B cell (primary cell): Measurements from ENCODE around the gene KRTAP10-5. TPM values are rescaled to one million over a fixed set of nuclear protein-coding genes. Genes with fewer than 3 reads are reported as not detected.
"Not testable (repeated sequence)": the region's sequence is repeated elsewhere in the genome, so short reads cannot be mapped to it uniquely, and the experiment has no call there.

ENCODE experiments used
- ATAC-seq: fragments of 200-7000 bp; cut with Tn5 transposase; one replicate; pipeline ENCODE4 v1.10.0; 2021; ENCODE audit warnings: low read depth, mild to moderate bottlenecking, moderate number of reproducible peaks, moderate library complexity
- CTCF ChIA-PET: fragments of 350-600 bp; sonication (Branson Sonifier 250); formaldehyde crosslinking; loops from one replicate; lab custom pipeline; 2021; ENCODE audit warnings: antibody characterized with exemption, inconsistent platforms; lab: Charles Lee
- POLR2A ChIA-PET: fragments of 350-600 bp; sonication (Branson Sonifier 250); formaldehyde crosslinking; loops from one replicate; lab custom pipeline; 2021; ENCODE audit warnings: antibody characterized with exemption; lab: Charles Lee
- DNase-seq: peaks from one replicate; pipeline ENCODE4 v3.0.0; 2013
- H2AFZ ChIP-seq: 2 replicates; pipeline ENCODE4 v1.6.1; 2012; ENCODE audit warnings: mild to moderate bottlenecking, low read depth, low read length; ENCODE audit not compliant: insufficient read depth, poor library complexity, severe bottlenecking
- H3K27ac ChIP-seq, 2 donors: 1 replicate in 1 of 2; 2 replicates in 1 of 2; pipeline ENCODE4 v1.5.1; 2012 to 2013; ENCODE audit warnings: low read length in 2 of 2, mild to moderate bottlenecking in 2 of 2, moderate library complexity in 1 of 2
- H3K27me3 ChIP-seq, 4 experiments: fragments of 200-600 bp in 1 of 4; sonication (generic) in 1 of 4; replicated peaks in 1 of 4; 1 replicate in 2 of 4; 2 replicates in 2 of 4; pipeline versions ENCODE4 v1.6.1 to v1.7.0; 2013 to 2016; ENCODE audit warnings: low read length in 3 of 4, mild to moderate bottlenecking in 2 of 4, mixed read lengths in 1 of 4, moderate library complexity in 1 of 4; ENCODE audit not compliant: insufficient read depth in 4 of 4, control insufficient read depth in 3 of 4; ENCODE audit errors: control extremely low read depth in 1 of 4
- H3K36me3 ChIP-seq, 2 experiments: replicated peaks in 1 of 2; 1 replicate in 1 of 2; 2 replicates in 1 of 2; pipeline versions ENCODE4 v1.6.1 to v1.7.1; 2013; ENCODE audit warnings: low read length in 1 of 2; ENCODE audit not compliant: insufficient read depth in 2 of 2, control insufficient read depth in 1 of 2; ENCODE audit errors: control extremely low read depth in 1 of 2, extremely low read depth in 1 of 2
- H3K4me1 ChIP-seq, 2 donors: fragments of 200-600 bp in 1 of 2; sonication (generic) in 1 of 2; 1 replicate in 1 of 2; 2 replicates in 1 of 2; pipeline versions ENCODE4 v1.5.1 to v1.6.1; 2013 to 2017; ENCODE audit warnings: low read length in 2 of 2; ENCODE audit not compliant: control insufficient read depth in 2 of 2, insufficient read depth in 2 of 2
- H3K4me2 ChIP-seq: replicated peaks from 2 replicates; pipeline ENCODE3; 2012; ENCODE audit warnings: mild to moderate bottlenecking, low read depth, low read length; ENCODE audit not compliant: poor library complexity, severe bottlenecking
- H3K4me3 ChIP-seq, 5 experiments: fragments of 200-600 bp in 1 of 5; sonication (generic) in 1 of 5; 1 replicate in 3 of 5; 2 replicates in 2 of 5; pipeline versions ENCODE4 v1.5.1 to v1.7.0; 2011 to 2016; ENCODE audit warnings: low read length in 4 of 5, mild to moderate bottlenecking in 4 of 5, low read depth in 2 of 5, control low read depth in 1 of 5, moderate library complexity in 1 of 5; ENCODE audit not compliant: insufficient read depth in 1 of 5; ENCODE audit errors: control extremely low read depth in 1 of 5, extremely low read depth in 1 of 5
- H3K79me2 ChIP-seq: fragments of 200-600 bp; sonication (generic); one replicate; pipeline ENCODE4 v1.6.0; 2016; ENCODE audit warnings: low read length; ENCODE audit not compliant: control insufficient read depth, insufficient read depth
- H3K9ac ChIP-seq: fragments of 200-600 bp; sonication (generic); 2 replicates; pipeline ENCODE4 v1.6.1; 2017; ENCODE audit warnings: mild to moderate bottlenecking, low read length, moderate library complexity
- H3K9me3 ChIP-seq, 3 donors: one replicate each; pipeline versions ENCODE4 v1.6.1 to v1.7.1; 2013; ENCODE audit warnings: low read length in 2 of 3; ENCODE audit not compliant: control insufficient read depth in 2 of 3, insufficient read depth in 1 of 3; ENCODE audit errors: control extremely low read depth in 1 of 3
- H4K20me1 ChIP-seq: 2 replicates; pipeline ENCODE4 v1.6.0; 2012; ENCODE audit warnings: mild to moderate bottlenecking, low read length; ENCODE audit not compliant: insufficient read depth, control insufficient read depth, poor library complexity, severe bottlenecking
- H3K27ac Mint-ChIP-seq: one replicate; pipeline ENCODE4 v1.8.0; 2021; ENCODE audit warnings: mixed read lengths
- H3K27me3 Mint-ChIP-seq: one replicate; pipeline ENCODE4 v1.8.0; 2021; ENCODE audit warnings: mixed read lengths
- H3K4me1 Mint-ChIP-seq: one replicate; pipeline ENCODE4 v1.8.0; 2021; ENCODE audit warnings: mixed read lengths
- H3K4me3 Mint-ChIP-seq: one replicate; pipeline ENCODE4 v1.8.0; 2021; ENCODE audit warnings: mixed read lengths
- H3K9me3 Mint-ChIP-seq: one replicate; pipeline ENCODE4 v1.8.0; 2022; ENCODE audit warnings: mixed read lengths; ENCODE audit not compliant: insufficient read depth
- CTCF ChIP-seq: fragments of 200-600 bp; IDR thresholded peaks from one replicate; pipeline ENCODE4 v1.8.0; 2022; ENCODE audit warnings: antibody characterized with exemption, mild to moderate bottlenecking
- EZH2 ChIP-seq: IDR thresholded peaks from 2 replicates; pipeline ENCODE4 v1.6.1; 2012; ENCODE audit warnings: borderline replicate concordance, low read depth, mild to moderate bottlenecking, moderate library complexity, low read length; ENCODE audit not compliant: insufficient read depth, poor library complexity, severe bottlenecking
- whole genome bisulfite sequencing: methylation state at CpG from one replicate; pipeline ENCODE4 v1.1.5; 2013; ENCODE audit warnings: missing lambda C conversion rate; ENCODE audit not compliant: insufficient coverage; 5-methylcytosine and 5-hydroxymethylcytosine counted together
- intact Hi-C: fragments of 100-400 bp; cut with micrococcal nuclease; formaldehyde crosslinking; loops from one replicate; pipeline ENCODE4 v1.10.0; 2022
- polyA plus RNA-seq: library from polyadenylated mRNA; depleted of rRNA; stranded (reverse); fragments of >200 nt; gene quantifications from 2 replicates; pipeline ENCODE4 v1.2.3, GENCODE V29; 2012
- total RNA-seq, 2 donors: library from RNA; stranded (reverse); fragments of 120-200 nt in 1 of 2; gene quantifications; 1 replicate in 1 of 2; 2 replicates in 1 of 2; pipeline versions ENCODE4 v1.2.3 to v1.2.4, GENCODE V29; 2013 to 2022

KRTAP10-5 gene
- total and polyA plus RNA-seq, 2 donors (not counting 1 experiment from before 2014, with no cell fraction given), result not detected

GRCh38 chr21:44558695-44559094 is 21.7 kb downstream of the KRTAP10-5 start, which contains the start of gene KRTAP10-3:
KRTAP10-3 (minus strand) TSS chr21:44558795; CDS start chr21:44558715, 80 bp downstream.
- H3K27ac ChIP-seq, result no peak within 1 kb of the TSS
- no peak within 1 kb of the TSS for H3K4me3 ChIP-seq
- no peaks in the 10 kb centered on the region for H3K79me2 ChIP-seq
- H3K4me1 ChIP-seq, result peaks cover 0 to 11% of the 10 kb centered on the region in 2 donors
- H3K27me3 ChIP-seq, result peaks cover 0 to 13% (median 4%) of the 10 kb centered on the region in 4 experiments
- intact Hi-C loops, result no loop called here
- peaks cover 9% of the 10 kb centered on the region for H3K9me3 Mint-ChIP-seq
- H3K27me3 Mint-ChIP-seq, result peaks cover 37% of the 10 kb centered on the region
- no peak for DNase-seq
- H3K4me2 ChIP-seq, result no peak within 1 kb of the TSS
- WGBS, result 86% methylated on average over 5 of the region's 5 CpGs
- ATAC-seq, result no peak
- ChIA-PET POLR2A (no interaction called here), CTCF (no interaction called here)
- no peaks in the 10 kb centered on the region for H3K36me3 ChIP-seq
- H3K9ac ChIP-seq, result no peak within 1 kb of the TSS
- H3K4me1 Mint-ChIP-seq, result peaks cover 23% of the 10 kb centered on the region
- no peak within 1 kb of the TSS for H3K4me3 Mint-ChIP-seq
- no peak for TF ChIP-seq CTCF
- TF ChIP-seq EZH2, result no peak
- H2AFZ ChIP-seq, result no peak within 1 kb of the TSS
- H3K9me3 ChIP-seq, result peaks cover 0 to 10% (median 4%) of the 10 kb centered on the region in 3 donors
- H3K27ac Mint-ChIP-seq, result no peak within 1 kb of the TSS
- H4K20me1 ChIP-seq, result no peaks in the 10 kb centered on the region

DNA sequence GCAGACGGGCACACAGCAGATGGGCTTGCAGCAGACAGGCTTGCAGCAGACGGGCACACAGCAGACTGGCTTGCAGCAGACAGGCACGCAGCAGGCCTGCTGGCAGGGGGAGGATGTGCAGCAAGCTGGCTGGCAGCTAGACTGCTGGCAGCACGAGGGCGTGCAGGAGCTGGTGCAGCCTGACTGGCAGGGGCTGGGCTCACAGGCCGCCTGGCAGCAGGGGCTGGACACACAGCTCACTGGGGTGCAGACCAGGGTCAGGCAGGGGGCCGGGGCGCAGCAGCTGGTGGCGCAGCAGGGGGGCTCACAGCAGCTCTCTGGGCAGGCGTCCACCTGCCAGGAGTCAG is 22.1 kb downstream of the KRTAP10-5 start:
- H3K4me1 Mint-ChIP-seq, result peaks cover 23% of the 10 kb centered on the region
- DNase-seq, H3K36me3 ChIP-seq, H3K79me2 ChIP-seq, intact Hi-C loops, H3K27ac Mint-ChIP-seq, ATAC-seq, H4K20me1 ChIP-seq, H3K9ac ChIP-seq, H2AFZ ChIP-seq, H3K27ac ChIP-seq, H3K4me3 Mint-ChIP-seq, POLR2A ChIA-PET, H3K9me3 Mint-ChIP-seq, H3K4me3 ChIP-seq, H3K4me2 ChIP-seq: not testable (repeated sequence)
- Histone ChIP-seq H3K4me1 (peaks cover 0 to 11% of the 10 kb centered on the region in 2 donors), H3K27me3 (peaks cover 0 to 13% (median 4%) of the 10 kb centered on the region in 4 experiments), H3K9me3 (peaks cover 0 to 10% (median 4%) of the 10 kb centered on the region in 3 donors)
- CTCF ChIA-PET, result interaction anchor here (1.2 kb wide), 1 partner anchor 381 kb away, joined by 3 read pairs; the partner anchor contains the start of gene SLX9
- peaks cover 41% of the 10 kb centered on the region for H3K27me3 Mint-ChIP-seq
- 86% methylated on average over 9 of the region's 10 CpGs for WGBS
